ENCODE measurements around the gene TMEM154.

The TMEM154 gene

GRCh38 chr4:152697284-152698088 lies 17.7 kb upstream of the TMEM154 start:
- in situ Hi-C loops (cut with MboI; ENCODE audit: low sequenced_read_pairs): no loop called here

GRCh38 chr4:152696764-152697261 lies 17.0 kb upstream of the TMEM154 start:
- in situ Hi-C loops (cut with MboI; ENCODE audit: low sequenced_read_pairs): no loop called here

- in situ Hi-C loops (cut with MboI; ENCODE audit: low sequenced_read_pairs): no loop called here
Measured at GRCh38 chr4:152693871-152694270, 14.1 kb upstream of the TMEM154 start.

- in situ Hi-C loops (cut with MboI; ENCODE audit: low sequenced_read_pairs): no loop called here
Measured at GRCh38 chr4:152691761-152692160, 12.0 kb upstream of the TMEM154 start.

GRCh38 chr4:152690706-152691651 lies 11.2 kb upstream of the TMEM154 start:
- in situ Hi-C loops (cut with MboI; ENCODE audit: low sequenced_read_pairs): no loop called here

- in situ Hi-C loops (cut with MboI; ENCODE audit: low sequenced_read_pairs): no loop called here
Measured at GRCh38 chr4:152689615-152690501, 10.1 kb upstream of the TMEM154 start.

GRCh38 chr4:152687974-152688599 lies 8.3 kb upstream of the TMEM154 start:
- in situ Hi-C loops (cut with MboI; ENCODE audit: low sequenced_read_pairs): no loop called here

GRCh38 chr4:152686452-152687013 lies 6.7 kb upstream of the TMEM154 start:
- in situ Hi-C loops (cut with MboI; ENCODE audit: low sequenced_read_pairs): no loop called here

- in situ Hi-C loops (cut with MboI; ENCODE audit: low sequenced_read_pairs): no loop called here
Measured at GRCh38 chr4:152684587-152684986, 4.8 kb upstream of the TMEM154 start.

GRCh38 chr4:152684007-152684406 lies 4.2 kb upstream of the TMEM154 start:
- in situ Hi-C loops (cut with MboI; ENCODE audit: low sequenced_read_pairs): no loop called here

- in situ Hi-C loops (cut with MboI; ENCODE audit: low sequenced_read_pairs): no loop called here
Measured at GRCh38 chr4:152682143-152682941, 2.5 kb upstream of the TMEM154 start.

- in situ Hi-C loops (cut with MboI; ENCODE audit: low sequenced_read_pairs): no loop called here
Measured at GRCh38 chr4:152680988-152681603, 1.3 kb upstream of the TMEM154 start.

GRCh38 chr4:152678841-152679240 lies 956 bp downstream of the TMEM154 start:
- in situ Hi-C loops (cut with MboI; ENCODE audit: low sequenced_read_pairs): no loop called here

- in situ Hi-C loops (cut with MboI; ENCODE audit: low sequenced_read_pairs): no loop called here
Measured at GRCh38 chr4:152677117-152677516, 2.7 kb downstream of the TMEM154 start.

- in situ Hi-C loops (cut with MboI; ENCODE audit: low sequenced_read_pairs): no loop called here
Measured at GRCh38 chr4:152676052-152676854, 3.5 kb downstream of the TMEM154 start.

GRCh38 chr4:152674359-152674758 lies 5.4 kb downstream of the TMEM154 start:
- in situ Hi-C loops (cut with MboI; ENCODE audit: low sequenced_read_pairs): no loop called here

GRCh38 chr4:152673489-152673888 lies 6.3 kb downstream of the TMEM154 start:
- in situ Hi-C loops (cut with MboI; ENCODE audit: low sequenced_read_pairs): no loop called here
